COLO668 (cell line): Measurements from ENCODE around the gene INSR.
"Not testable (repeated sequence)": the region's sequence is repeated elsewhere in the genome, so short reads cannot be mapped to it uniquely, and the experiment has no call there.

Experiments used
- DNase-seq: peaks from one replicate; lab custom pipeline; 2025; ENCODE audit not compliant: unreplicated experiment; lab: John Stamatoyannopoulos, UW

INSR gene

DNA sequence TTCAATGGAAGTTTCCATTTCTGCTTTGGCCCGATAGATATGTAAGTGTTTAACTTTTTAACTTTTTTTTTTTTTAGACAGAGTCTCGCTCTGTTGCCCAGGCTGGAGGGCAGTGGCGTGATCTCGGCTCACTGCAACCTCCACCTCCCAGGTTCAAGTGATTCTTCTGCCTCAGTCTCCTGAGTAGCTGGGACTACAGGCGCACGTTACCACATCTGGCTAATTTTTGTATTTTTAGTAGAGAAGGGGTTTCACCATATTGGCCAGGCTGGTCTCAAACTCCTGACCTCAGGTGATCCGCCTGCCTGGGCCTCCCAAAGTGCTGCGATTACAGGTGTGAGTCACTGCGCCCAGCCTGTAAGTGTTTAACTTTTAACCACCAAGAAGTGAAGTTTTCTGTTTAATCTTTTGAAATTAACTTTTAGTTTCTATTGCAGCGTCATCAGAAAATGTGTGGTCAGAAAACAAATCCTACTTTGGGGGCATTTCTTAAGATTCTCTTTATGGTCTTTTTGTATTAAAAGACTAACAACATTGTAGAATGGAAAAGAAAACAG is 147.0 kb downstream of the INSR start:
- DNase-seq = not testable (repeated sequence)

DNA sequence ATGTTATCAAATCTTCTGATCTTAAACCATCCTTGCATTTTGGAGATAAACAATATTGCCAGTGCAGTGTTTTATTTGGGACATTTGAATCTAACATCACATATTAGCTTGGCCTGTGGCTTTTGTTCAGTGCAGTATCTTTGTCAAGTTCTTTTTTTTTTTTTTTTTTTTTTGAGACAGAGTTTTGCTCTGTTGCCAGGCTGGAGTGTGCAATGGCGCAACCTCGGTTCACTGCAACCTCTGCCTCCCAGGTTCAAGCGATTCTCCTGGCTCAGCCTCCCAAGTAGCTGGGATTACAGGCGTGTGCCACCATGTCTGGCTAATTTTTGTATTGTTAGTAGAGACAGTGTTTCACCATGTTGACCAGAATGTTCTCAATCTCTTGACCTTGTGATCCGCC is 148.1 kb downstream of the INSR start:
- not testable (repeated sequence) for DNase-seq

DNA sequence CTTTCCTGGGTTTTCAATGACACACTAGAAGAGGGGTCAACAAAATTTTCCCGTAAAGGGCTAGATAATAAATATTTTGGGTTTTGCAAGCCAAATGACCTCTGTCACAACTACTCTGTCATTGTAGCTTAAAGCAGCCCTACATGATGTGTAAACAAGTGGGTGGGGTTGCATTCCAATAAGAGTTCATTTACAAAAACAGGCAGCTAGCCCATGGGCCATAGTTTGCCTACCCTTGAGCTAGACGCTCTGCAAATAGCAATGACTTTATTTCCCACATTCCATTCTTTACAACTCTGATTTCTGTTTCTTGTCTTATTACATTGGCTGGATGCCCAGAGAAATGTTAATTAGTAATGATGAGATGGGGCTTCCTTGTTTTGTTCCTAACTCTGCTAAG is 148.7 kb downstream of the INSR start:
- no peak for DNase-seq

DNA sequence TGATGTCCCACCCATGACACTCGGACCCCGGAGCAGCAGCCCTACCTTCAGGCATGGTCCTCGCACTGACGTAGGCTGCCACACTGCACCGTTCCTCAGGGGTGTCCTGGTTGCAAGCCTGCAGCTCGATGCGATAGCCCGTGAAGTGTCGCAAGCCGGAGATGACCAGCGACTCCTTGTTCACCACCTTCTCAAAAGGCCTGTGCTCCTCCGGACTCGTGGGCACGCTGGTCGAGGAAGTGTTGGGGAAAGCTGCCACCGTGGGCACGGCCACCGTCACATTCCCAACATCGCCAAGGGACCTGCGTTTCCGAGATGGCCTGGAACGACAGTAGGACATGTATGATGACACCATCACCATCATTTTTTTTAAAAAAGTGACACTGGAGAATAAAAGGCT is 151.4 kb downstream of the INSR start:
- DNase-seq = no peak

DNA sequence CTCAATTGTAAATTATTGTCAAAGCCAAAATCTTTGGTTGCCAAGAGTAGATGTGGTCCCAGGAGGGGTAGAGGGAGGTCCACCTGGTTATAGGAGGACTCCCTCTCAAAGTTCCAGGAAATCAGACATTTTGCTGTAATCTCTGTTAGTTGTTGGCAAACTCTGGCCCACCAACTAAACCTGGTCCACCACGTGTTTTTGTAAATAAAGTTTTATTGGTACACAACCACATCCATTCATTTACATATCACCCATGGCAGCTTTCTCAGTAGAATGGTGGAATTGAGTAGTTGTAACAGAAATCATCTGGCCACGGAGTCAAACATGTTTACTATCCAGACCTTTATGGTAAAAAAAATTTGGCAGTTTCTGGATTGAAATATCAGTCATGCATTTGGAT is 154.1 kb downstream of the INSR start:
- no peak for DNase-seq

DNA sequence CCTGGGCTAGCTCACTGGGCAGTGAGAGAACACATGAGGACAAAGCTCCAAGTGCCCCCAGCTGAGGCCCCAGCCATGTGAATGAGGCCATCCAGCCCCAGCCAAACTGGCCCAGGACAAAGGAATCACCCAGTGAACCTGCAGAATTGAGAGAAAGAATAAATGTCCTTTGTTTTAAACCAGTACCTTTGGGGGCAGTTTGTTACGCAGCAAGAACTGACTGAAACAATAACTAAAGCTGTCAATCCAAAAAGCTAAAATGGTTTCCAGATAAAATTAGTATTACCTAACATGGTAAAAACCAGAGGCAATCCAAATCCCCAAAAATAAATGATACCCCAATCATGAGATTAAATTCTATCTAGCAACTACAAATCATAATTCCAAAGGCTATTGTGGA is 155.1 kb downstream of the INSR start:
- no peak for DNase-seq

DNA sequence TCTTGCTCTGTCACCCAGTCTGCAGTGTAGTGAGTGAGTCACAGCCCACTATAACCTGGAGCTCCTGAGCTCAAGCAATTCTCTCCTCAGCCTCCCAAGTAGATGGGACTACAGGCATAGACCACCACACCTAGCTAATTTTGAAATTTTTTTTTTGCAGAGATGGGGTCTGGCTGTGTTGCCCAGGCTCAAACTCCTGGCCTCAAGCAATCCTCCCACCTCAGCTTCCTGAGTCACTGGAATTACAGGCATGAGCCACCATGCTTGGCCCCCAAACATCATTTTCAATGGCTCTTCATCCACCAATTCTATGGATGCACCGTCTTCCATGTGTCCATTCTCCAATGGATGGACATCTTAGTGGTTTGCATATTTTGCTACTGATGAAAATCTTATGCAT is 155.8 kb downstream of the INSR start:
- no peak for DNase-seq

DNA sequence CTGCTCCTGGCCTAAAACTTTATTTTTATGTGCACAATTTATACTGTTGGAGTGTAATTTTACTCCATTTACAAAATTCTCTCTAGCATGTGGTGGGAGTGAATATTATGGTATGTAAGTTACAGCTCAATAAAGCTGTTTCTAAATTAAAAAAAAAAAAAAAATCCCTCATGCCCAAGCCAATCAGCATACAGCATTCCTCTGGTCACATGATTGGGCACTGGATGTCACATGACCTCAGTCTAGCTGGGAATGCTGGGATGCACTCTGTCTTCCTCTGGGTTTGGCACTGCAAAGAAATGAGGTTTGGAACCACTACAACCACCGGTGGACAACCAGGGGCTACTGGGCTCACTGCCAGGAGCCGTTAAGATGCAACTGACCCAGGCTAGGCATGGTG is 157.1 kb downstream of the INSR start:
- no peak for DNase-seq

DNA sequence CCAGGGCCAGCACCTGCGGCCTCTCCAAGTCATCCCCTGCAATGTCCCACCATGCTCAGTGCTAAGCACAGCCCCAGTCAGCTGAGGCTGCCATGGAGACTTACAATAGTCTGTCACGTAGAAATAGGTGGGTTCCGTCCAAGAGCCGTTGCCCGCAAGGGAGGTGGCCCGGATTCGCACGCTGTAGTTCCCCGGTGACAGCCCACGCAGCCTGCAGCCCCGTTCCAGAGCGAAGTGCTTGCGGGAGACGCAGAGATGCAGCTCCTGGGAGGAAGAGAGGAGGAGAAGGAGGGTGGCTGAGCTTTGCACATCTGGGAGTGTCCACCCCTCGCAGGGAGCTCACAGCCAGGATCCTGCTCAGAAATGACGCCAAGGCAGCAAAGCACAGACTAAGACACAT is 162.2 kb downstream of the INSR start:
- DNase-seq = no peak

DNA sequence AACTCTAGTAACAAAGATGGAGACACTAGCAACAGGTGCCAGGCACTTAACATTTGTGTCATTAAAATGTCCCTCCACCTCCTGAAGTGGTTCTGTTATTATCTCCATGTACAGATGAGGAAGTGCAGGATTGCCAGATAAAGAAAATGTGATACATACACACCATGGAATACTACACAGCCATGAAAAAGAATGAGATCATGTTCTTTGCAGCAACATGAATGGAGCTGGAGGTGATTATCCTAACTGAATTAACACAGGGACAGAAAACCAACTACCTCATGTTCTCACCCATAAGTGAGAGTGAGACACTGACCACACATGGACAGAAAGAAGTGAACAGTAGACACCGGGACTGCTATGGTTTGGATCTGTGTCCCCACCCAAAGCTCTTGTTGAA is 164.2 kb downstream of the INSR start:
- DNase-seq = no peak

DNA sequence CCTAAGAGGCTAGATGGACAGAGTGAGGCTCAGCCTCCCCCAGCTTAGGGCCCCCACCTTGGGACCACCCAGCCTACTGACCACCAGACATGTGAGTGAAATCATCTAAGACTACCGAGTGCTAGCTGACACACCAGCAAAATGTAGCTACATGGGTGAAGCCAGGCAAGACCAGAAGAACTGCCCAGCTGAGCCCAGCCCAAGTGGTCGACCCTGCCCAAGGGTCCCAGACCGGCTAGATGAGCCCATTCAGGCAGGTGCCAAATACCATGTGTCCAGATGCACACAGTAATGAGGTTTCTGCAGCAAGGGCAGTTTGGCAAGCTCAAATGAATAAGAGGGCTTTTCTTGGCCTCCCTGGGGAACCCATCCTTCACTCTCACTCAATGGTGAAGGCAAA is 168.1 kb downstream of the INSR start:
- DNase-seq = no peak

DNA sequence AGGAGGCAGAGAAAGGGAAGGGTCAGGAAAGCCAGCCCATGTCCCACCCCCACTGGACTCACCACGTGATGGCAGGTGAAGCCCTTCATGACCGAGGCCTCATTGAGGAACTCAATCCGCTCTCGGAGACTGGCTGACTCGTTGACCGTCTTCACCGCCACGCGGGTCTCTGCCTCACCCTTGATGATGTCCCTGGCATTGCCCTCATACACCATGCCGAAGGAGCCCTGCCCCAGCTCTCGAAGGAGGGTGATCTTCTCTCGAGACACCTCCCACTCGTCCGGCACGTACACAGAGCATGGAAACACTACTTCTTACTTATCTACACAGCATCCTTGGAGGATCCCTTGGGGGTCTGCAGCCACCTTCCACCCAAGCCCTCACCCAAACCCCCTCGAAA is 169.0 kb downstream of the INSR start:
- no peak for DNase-seq

DNA sequence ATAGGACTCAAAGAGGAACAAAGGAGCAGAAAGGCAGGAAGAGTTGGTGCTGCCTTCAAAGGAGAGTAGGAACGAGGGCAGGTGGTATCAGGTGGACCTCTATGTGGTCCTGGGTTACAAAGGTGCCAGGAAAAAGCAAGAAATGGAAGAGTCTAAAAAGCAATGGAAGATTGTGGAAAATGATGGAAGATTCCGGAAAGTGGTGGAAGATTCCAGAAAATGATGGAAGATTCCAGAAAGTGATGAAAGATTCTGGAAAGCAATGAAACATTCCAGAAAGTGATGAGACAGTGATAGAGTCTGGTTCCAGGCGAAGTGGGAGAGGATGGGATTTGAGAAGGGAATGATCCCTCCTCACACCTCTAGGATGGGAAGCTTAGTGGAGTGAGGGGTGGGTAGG is 169.4 kb downstream of the INSR start:
- DNase-seq = no peak

DNA sequence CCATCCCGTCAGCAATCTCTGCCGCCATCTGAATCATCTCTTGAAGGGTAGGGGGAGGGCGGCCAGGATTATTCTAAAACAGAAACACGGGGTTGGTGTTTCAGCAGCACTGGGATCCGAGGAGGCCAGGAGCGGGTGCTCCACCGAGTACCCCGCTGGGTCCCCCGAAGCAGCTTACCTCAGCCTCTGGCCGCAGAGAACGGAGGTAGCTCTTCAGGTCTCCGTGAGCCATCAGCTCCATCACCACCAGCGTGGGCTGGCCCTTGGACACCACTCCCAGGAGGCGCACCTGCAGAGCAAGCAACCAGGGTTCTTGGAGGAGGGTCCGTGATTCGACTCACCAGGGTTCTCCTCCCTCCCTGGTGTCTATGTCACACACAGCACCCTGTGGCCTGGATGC is 171.5 kb downstream of the INSR start:
- DNase-seq = no peak

DNA sequence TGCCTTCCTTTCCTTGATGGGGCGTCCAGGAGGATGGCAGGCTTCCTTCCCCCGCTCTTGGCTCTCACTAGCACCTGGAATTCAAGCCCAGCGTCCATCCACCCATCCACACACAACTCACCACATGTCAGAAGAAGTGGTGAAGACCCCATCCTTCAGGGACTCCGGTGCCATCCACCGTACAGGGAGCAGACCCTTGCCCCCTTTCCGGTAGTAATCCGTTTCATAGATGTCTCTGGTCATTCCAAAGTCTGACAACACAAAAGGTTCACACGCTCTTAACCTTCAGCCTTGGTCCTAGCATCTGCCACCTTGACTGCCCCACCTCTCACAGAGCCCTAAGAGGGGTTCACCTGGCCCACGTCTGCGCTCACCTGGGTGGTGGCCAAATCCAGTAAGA is 173.7 kb downstream of the INSR start:
- no peak for DNase-seq

DNA sequence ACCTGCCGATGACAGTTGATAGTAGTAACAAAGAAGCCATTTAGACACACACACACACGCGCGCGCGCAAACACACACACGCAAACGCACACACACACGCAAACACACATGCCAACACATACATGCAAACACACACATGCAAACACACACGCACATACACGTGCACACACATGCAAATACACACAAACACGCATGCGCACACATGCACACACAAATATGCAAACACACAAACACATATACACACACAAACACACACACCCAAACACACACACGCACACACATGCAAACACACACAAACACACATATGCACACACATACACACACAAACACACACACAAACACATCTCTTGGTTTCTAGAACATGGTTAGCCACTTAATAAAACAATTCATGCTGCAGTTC is 174.6 kb downstream of the INSR start:
- no peak for DNase-seq

DNA sequence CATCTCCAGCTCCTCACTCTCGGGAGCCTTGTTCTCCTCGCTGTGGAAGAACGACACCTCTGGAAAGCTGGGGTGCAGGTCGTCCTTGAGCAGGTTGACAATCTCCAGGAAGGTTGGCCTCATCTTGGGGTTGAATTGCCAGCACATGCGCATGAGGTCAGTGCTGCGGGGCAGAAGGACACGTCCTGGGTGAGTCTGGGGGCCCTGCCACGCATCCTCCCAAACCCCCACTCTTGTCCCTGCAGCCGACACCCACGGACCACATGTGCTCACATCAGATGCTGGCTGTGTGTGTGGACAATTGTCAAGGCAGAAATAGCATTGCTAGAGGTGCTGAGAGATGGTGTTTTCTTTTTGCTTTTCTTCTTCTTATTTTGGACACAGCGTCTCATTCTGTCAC is 177.0 kb downstream of the INSR start:
- no peak for DNase-seq

DNA sequence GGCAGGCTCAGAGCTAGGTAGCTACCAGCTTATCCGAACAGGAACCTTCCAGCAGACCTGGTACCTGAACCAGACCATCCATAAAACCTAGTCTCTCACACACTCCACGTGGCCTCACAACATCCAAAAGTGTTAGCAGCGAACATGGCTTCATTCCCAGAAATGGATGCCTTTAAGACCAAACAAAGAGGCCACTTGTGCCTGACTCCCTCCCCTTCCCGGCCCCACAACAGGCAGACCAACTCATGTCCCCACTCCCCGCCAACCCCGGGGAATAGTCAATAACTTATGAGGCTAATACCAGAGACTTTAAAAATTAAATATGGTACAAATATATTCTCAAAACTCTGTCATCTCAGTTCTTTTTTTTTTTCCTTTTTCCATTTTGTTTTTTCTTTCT is 178.5 kb downstream of the INSR start:
- no peak for DNase-seq

DNA sequence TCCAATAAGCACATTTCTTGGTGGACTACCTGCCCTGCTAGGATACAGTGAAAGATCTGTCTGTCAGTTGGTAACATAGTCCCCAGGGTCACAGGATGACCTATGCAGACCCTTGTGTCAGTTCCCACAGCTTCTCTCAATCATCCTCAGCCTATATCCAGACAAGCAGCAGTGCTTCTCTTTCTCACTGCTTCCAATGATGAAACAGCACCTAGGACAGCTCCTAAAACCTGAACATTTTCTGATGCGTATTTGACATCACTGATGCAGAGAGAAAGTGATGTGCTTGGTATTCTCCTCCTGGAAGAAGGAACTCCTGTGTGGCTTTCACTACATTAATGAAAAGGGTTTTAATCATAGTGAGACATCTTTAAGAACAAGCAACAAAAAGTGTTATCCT is 181.0 kb downstream of the INSR start:
- no peak for DNase-seq

DNA sequence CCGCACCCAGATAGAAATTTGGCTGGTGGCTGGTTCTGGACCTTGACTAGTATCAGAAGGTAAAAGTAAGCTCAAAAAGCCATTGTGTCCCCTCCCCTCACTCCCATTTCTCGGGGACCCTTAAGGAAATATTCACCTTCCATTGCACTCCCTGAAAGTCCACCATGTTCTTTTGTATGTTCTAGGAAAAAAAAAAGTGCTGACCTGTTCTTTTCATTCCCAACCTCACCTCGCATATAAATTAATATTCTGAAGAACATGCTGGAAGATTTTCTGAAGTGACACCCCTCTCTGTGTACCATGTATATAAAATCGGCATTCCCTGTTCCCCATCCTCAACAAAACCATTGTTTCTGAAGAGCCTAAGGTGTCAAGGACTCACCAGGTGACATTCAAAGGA is 181.5 kb downstream of the INSR start:
- no peak for DNase-seq

DNA sequence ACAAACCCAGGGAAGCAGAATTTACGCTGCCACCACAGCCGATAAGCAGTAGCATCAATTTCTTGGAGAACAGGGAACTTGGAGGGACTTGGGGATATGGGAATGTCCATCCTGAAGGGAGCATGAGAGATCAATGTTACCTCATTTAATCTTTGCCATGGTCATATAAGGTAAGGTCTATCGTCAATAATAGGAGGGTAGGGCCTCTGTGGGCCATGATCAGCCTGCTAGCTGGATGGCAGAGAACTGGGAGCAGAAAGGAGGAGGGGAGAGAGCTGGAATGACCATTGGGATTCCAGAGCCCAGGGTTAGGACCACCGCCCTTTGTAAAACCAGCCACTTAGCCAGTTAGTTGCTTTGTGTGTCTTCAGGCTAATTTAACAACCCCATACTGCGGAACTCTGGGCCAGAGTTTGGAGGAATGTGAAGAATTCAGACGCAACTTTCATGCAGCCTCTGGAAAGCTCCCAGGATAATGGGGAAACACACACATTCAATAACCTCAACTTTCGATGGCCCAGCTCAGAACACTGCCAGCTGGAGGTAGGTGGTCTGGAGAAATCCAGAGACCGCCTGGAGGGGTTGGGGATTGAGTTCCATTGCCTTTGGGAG is 184.4 kb downstream of the INSR start:
- no peak for DNase-seq

DNA sequence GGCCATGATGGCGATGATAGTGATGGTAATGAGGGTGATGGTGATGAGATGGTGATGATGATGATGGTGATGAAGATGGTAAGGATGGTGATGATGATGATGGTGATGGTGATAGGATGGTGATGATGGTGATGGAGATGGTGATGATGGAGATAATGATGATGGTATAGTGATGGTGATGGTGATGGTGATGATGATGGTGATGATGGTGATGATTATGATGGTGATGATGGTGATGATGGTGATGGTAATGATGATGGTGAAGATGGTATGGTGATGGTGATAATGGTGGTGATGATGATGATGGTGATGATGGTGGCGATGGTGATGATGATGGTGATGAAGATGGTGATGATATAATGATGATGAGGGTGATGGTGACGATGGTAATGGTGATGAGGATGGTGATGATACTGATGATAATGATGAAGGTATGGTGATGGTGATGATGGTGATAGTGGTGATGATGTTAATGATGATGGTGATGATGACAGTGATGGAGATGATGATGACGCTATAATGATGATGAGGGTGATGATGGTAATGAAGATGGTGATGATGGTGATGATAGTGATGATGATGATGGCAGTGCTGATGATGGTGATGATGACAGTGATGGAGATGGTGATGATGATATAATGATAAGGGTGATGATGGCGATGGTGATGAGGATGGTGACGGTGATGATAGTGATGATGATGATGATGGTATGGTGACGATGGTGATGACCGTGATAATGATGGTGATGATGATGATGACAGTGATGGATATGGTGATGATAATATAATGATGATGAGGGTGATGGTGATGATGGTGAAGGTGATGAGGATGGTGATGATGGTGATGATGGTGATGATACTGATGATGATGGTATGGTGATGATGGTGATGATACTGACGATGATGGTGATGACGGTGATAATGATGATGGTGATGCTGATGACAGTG is 187.2 kb downstream of the INSR start:
- no peak for DNase-seq
